Measurements from ENCODE around the gene ZNF385D.
"Not testable (repeated sequence)": the region's sequence is repeated elsewhere in the genome, so short reads cannot be mapped to it uniquely, and the experiment has no call there.

ZNF385D gene

DNA sequence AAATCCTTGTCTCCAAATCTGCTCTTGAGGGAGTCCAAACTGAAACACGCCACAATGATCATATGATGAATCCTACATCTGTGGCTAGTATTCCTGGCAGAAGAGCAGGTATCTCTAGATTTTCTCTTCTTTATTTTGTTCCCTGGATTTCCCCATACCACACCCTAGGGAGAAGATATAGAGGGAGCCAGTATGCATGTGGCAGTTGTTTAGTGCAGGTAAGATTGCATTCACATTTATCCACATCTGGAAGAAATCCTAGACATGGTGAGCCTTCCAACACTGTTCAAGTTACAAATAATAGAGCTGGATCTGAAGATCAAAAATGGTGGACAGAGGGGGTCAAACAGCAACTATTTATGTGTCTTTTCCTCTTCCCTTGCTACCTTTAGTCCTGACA lies 316.7 kb downstream of the ZNF385D start:
- DNase-seq = no peak

DNA sequence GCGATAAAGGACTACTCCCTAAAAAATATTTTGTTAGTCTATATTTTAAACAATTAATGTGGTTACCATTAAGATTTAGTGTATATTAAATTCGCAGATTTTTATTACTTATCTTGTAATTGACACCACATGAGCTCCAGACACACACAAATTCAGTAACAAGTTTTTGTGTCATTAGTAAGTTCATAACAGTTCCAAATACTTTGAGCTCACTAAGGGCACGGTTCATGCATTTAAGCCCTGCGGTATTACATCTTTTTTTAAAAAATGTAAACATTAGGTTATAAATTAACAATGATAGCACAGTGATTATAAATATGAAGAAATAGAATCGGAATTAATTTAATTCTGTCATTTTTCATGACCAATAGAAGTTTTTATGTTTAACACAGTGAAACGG lies 317.3 kb downstream of the ZNF385D start:
- no peak for DNase-seq

DNA sequence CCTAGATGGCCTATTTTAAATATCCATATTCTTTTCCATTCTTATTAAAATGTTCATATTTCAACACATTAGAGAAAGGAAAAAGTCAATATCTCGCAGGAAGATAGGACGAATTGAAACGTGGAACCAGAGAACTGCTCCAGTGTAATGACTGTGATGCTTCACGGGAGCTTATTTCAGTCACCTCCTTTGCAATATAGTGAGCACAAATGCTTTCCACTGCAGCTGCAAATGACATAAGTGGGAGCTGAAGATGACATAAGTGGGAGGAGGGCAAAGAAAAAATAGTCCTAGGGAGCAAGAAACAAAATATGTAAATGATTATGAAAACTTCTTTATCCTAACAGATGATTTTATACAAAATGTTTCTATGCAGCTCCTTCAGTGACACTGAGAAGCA lies 324.1 kb downstream of the ZNF385D start:
- DNase-seq = no peak

DNA sequence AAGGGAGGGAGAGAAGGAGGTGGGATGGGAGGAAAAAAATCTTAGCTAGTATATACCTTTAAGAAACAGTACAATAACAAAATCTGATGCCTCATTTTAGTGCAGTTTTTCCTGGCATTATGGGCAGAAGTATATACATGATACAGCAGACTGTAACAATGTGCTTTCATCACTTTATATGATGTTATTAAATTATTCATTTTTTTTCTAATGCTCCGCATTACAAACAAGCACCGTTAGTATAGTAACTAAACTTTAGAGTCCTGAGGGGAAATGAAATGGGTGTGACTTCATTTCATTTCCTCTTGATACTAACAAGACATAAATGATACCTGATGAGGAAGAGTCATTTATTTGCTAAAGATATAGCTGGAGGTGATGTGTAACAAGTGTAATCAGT lies 325.3 kb downstream of the ZNF385D start:
- DNase-seq = no peak

DNA sequence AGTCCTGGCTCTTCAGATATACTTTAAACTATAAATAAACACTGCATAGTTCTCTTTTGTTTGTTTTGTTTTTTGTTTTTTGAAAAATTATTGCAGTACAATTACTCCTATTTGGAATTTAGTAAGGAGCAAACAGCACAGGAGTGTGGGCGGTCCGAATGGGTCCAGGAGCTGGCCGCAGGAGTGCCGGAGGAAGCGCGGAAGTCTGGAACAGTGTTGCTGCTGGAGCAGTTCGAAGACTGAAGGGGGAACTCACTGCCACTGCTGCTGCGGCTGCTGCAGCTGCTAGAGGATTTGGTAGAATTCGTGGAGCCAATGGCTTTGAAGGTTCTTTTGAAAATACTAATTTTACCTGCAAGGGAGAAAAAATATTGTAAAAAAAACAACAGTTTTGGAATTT lies 329.9 kb downstream of the ZNF385D start:
- DNase-seq = no peak

DNA sequence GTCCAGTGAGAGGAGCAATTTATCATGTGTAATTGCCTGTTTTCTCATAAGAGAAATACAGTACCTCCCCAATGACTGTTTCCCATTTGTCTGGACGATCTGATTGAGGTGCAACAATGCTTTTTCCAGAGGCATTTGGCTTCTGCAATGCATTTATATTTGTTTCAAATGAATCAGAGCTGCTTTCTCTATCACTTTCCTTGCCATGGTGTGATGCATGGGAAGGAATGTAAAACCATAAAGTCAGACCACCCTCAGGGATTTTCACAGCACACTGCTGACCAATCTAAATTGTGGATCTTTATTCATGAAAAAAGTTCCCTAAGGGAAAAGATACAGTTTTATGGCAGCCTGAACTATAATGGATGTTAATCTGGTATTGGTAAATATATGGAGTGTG lies 333.0 kb downstream of the ZNF385D start:
- DNase-seq = no peak

DNA sequence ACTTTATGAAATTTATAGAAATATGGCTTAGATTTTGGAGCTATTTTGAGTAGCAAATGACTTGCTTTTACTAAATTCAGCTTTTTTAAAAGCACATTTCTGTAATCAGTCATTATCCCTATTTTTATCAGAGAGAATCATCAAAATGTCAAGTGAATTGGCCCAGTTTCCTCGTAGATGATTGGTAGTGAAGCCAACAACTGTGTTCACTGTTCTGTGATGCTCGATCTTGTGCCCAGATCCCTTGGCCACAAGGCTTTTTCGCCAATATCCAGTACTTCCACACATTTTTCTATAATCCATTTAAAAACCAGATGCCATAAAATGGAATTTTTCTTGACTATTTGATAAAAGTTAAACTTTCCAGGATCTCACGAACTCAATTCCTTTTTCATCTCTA lies 336.5 kb downstream of the ZNF385D start:
- DNase-seq = no peak

DNA sequence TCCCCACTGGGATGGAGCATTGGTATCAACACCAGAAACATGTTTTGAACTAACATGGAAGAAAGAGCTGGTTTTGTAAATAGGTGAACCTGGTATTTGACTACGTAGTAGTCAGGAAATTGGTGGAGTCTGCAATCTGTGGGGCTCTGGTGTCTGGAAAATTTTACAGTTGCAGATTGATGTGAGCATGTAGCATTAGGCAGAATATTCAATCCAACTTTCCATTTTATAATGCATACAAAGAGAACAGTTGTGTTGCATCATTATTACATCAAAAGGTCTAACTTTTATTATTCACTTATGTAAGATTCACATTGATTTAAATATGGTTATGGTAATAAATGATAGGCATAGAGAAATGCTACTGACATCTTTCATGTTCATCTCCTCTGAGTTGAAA lies 340.0 kb downstream of the ZNF385D start:
- no peak for DNase-seq

DNA sequence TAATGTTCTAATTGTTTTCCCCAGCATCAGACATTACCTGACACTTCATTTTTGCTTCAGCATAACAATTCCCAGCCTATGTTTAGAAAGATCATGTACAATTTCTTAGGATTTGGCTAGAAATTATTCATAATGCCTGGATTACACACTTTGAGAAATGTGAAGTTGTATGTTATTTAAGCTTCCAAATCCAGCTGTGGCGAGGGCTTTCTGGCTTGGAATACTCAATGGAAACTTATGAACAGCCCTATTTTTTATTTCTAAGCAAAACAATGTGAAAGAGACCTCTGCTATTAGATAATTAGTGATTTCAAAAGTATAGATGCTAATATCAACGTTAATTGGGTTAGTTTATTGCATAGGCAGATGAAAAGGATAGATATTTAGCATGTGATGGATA lies 341.6 kb downstream of the ZNF385D start:
- no peak for DNase-seq

DNA sequence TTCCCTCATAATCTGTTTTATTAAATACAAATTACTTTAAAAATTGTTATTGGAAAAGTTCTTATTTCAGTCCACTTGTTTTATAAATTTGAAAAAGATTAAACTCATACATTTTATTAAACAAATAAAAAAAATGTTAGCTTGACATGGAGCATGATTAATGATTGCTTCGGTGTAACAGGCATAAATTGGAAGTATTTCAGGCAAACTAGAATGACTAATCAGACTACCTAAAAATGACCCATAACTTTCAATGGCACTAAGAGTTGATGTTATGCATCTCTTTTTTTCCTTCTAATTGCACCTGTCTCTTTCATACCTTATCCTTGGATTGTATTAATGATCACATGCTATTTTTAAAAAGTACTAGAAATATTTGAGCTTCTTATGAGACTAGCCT lies 343.3 kb downstream of the ZNF385D start:
- DNase-seq = no peak

DNA sequence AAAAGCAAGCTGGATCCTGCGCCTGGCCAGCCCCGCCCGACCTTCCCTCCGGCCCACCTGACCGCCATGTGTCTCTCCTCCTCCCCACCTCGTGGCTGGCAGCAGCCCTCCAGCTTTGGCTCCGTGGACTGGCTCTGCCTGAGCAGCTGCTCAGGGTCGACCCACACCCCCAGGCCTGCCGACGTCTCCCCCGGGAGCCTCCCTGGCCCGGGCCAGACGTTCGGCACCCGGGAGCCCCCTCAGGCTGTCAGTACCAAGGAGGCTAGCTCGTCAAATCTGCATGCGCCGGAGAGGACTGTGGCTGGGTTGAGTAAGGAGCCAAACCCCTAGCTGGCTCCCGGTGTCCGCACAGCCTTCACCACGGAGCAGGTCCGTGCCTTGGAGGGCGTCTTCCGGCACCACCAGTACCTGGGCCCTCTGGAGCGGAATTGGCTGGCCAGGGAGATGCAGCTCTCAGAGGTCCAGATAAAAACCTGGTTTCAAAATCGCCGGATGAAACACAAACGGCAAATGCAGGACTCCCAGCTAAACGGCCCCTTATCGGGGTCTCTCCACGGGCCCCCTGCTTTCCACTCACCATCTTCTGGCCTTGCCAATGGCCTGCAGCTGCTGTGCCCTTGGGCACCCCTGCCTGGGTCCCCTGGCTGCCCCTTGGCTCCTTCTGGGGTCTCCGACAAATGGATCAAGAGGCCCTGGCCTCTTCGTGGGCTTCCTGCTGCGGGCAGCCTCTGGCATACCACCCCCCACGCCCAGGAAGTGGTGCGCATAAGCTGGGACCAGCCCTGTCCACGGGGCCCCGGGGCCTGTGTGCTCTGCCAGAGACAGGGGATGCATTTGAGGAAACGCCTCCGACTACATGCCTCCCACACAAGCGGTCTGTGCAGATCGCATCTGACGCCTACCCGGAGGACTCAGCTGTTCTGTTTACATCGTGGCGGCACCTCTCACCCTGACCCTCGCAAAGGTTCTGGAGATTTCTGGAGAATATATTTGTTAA lies 345.0 kb downstream of the ZNF385D start:
- DNase-seq = no peak

DNA sequence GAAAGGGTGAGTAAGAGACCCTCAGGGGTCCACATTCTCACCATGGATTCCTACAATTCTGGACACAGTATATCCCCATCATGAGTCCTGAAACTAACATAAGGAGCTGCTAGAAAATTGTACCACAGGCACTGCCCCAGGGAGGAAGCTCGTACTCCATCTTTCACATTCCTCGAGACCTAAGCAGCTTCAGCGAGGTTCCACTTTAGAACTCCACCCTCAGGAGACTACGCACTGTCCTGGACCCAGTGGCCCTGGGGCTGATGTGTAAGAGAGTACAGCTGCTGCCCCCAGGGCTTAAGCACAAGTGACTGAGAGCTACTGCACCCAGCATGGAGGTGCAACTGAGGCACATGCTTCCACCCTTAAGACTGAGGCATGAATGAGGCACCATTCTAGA lies 352.5 kb downstream of the ZNF385D start:
- DNase-seq = no peak

DNA sequence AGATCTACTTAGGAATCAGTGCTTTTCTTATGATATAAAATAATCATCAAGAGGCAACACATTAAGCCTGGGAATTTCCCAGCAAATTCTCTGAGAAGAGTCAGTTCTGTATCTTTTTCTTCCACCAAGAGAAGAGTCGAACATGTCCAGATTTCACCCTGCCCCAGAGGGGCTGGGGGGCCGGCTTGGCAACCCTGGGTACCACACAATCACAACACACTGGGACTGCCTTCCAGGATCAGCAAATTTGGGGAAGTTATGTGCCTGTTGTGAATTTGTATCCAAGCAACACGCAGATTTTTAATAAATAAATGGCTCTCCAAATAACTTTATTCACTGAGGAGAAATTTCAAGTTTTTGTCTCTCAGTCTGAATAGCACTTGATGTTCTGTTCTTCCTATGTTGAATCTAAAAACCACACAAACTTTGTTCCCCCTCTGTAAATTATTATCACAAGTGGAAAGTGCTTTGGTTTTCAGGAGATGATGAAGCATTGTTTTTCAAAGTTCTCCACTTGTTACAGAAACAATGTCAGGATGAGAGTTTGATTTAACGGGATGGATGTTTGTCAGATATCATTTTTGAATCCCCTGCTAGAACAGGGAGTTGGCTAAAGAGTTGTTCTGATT lies 357.2 kb downstream of the ZNF385D start:
- DNase-seq = no peak

DNA sequence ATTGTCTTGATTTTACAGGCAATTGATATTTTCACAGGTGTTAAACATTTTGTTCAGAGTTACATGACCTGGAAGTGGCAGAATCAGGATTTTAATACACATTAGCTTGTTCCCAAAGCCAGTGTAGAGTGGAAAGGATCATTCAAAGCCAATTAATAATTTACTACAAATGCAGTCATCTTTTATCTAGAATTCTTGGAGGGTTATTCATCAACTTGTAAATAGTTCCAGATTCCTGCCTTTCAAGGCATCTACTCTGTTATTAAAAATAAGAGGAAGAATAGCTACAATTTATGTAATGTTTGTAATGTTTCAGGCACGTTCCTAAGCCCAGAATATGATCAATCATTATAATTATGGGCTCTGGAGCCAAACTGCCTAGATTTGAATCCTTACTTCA lies 358.5 kb downstream of the ZNF385D start:
- DNase-seq = no peak

DNA sequence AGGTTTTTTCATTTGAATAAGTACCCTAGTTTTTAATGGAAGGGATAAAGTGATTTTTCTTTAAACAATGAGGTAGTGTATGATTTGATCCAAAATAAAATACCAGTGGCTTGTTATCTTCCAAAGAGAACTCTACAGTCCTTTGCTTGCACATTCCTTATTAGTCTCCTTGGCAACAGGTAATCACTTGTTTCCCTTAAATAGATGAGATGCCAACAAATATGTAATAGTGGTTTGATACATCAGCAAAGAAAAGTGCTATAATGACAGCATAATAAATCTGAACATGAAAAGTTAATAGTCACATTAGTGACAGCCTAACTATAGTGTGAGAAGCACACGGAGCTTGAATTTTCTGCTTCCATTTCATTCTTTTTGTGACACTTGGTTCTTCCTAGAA lies 360.2 kb downstream of the ZNF385D start:
- no peak for DNase-seq

DNA sequence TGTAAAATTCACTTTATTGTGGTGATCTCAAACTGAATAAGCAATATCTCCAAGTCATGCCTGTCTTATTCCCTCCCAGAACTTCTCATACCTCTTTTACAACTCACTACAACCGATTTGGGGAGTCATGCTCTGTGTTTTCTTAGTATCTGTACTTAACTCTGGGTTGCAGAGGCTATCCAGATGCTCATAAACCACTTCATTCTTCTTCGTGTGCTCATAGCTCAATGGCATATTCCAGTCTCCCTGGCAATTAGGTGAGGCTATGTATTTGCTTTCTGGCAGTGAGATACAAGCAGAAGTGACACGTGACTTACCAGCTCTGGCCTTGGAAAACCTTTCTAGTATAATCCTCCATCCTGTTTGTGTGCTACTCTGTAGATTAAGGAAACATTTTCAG lies 360.9 kb downstream of the ZNF385D start:
- DNase-seq = no peak

DNA sequence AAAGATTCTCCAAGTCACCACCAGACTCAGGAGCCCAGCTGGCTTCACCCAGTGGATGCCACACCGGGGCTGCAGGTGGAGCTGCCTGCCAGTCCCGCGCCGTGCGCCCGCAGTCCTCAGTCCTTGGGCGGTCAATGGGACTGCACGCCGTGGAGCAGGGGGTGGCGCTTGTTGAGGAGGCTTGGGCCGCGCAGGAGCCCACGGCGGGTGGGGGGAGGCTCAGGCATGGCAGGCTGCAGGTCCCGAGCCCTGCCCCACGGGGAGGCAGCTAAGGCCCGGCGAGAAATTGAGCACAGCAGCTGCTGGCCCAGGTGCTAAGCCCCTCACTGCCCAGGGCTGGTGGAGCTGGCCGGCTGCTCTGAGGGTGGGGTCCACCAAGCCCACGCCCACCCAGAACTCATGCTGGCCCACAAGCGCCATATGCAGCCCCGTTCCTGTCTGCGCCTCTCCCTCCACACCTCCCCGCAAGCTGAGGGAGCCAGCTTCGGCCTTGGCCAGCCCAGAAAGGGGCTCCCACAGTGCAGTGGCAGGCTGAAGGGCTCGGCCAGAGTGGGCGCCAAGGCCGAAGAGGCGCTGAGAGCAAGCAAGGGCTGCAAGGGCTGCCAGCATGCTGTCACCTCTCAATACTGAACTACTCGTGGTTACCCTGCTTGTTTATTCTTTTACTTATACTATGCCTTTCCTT lies 363.7 kb downstream of the ZNF385D start:
- not testable (repeated sequence) for DNase-seq

DNA sequence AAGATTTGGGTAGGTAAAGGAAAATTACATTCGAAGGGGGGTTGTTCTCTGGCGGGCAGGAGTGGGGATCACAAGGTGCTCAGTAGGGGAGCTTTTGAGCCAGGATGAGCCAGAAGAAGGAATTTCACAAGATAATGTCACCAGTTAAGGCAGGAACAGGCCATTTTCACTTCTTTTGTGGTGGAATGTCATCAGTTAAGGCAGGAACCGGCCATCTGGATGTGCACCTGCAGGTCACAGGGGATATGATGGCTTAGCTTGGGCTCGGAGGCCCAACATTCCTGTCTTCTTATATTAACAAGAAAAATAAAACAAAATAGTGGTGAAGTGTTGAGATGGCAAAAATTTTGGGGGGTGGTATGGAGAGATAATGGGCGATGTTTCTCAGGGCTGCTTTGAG lies 373.0 kb downstream of the ZNF385D start:
- not testable (repeated sequence) for DNase-seq

DNA sequence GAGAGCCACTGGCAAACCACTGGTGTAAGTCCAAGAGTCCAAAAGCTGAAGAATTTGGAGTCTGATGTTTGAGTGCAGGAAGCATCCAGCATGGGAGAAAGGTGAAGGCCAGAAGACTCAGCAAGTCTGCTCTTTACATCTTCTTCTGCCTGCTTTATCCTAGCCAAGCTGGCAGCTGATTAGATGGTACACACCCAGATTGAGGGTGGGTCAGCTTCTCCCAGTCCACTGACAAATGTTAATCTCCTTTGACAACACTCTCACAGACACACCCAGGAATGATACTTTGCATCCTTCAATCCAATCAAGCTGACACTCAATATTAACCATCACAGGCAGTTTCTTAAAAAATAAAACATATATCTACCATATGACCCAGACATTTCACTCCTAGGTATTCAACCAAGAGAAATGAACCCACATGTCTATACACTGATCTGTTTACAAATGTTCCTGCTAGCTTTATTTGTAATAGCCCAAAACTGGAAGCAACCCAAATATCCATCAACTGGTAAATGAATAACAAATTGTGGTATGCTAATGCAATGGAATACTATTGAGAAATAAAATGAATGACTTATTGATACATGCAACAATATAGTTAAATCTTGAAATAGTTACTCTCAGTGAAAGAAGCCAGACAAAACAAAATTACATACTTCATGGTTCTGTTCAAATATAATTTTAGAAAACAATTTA lies 373.8 kb downstream of the ZNF385D start:
- no peak for DNase-seq

DNA sequence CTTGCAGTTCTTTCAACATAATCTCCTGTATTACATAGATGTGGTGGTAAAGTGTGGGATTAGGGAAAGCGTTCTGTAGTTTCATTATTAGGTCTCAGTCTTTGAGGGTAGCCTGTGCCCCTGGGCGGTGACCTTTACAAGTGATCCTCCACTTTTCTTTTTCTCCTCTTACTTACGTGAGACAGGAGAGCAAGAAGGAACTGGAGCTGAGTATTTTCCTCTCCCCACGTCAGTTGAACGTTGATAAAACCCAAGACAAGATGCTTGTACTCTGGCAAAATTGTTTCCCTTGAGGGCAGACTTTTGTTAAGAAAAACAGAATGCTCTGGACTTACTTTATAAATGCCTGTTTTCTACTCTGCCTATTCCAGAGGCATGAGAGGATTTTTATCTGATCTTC lies 378.7 kb downstream of the ZNF385D start:
- DNase-seq = no peak
